ENCODE data around the gene PLEKHJ1.

The PLEKHJ1 gene

DNA sequence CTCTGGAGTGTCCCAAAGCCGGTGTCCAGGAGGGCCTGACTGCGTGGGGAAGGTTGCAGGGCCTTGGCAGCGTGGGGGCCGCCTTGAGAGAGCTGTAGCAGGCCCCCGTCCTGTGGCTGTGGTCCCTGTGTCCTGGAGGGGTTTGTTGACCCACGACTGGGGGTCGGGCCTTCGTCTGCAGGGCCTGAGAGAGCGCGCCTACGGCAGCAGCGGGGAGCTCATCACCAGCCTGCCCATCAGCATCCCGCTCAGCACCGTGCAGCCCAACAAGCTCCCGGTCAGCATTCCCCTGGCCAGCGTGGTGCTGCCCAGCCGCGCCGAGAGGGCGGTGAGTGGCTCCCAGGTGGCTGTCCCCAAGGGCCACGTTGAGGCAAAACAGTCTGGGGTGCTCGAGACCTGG is 18.5 kb downstream of the PLEKHJ1 start:
- H3K27me3 ChIP-seq: no peaks in the 10 kb centered on the region
- no peaks in the 10 kb centered on the region for H3K9me3 ChIP-seq
- TF ChIP-seq, protein P1, sequence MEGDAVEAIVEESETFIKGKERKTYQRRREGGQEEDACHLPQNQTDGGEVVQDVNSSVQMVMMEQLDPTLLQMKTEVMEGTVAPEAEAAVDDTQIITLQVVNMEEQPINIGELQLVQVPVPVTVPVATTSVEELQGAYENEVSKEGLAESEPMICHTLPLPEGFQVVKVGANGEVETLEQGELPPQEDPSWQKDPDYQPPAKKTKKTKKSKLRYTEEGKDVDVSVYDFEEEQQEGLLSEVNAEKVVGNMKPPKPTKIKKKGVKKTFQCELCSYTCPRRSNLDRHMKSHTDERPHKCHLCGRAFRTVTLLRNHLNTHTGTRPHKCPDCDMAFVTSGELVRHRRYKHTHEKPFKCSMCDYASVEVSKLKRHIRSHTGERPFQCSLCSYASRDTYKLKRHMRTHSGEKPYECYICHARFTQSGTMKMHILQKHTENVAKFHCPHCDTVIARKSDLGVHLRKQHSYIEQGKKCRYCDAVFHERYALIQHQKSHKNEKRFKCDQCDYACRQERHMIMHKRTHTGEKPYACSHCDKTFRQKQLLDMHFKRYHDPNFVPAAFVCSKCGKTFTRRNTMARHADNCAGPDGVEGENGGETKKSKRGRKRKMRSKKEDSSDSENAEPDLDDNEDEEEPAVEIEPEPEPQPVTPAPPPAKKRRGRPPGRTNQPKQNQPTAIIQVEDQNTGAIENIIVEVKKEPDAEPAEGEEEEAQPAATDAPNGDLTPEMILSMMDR (IDR thresholded peaks at IDR 0.05; ENCODE audit: low read depth, low read length): no peak
- peaks cover 14% of the 10 kb centered on the region for H3K4me1 ChIP-seq
- no peak for DNase-seq
- no peak overlapping the region for H3K4me3 ChIP-seq (ENCODE audit: low read depth, low read length)
- peaks cover 94% of the 10 kb centered on the region for H3K36me3 ChIP-seq

GRCh38 chr19:2216361-2217225 is 19.5 kb downstream of the PLEKHJ1 start:
- TF ChIP-seq, protein P1 (IDR thresholded peaks at IDR 0.05; ENCODE audit: low read depth, low read length): no peak
- no peak for DNase-seq
- Histone ChIP-seq H3K36me3 (peaks cover 94% of the 10 kb centered on the region), H3K27me3 (no peaks in the 10 kb centered on the region), H3K4me3 (ENCODE audit: low read depth, low read length) (no peak overlapping the region), H3K4me1 (peaks cover 12% of the 10 kb centered on the region), H3K9me3 (no peaks in the 10 kb centered on the region)

GRCh38 chr19:2215281-2215751 is 20.8 kb downstream of the PLEKHJ1 start:
- Histone ChIP-seq H3K36me3 (peaks cover 95% of the 10 kb centered on the region), H3K4me3 (ENCODE audit: low read depth, low read length) (no peak overlapping the region), H3K9me3 (no peaks in the 10 kb centered on the region), H3K27me3 (no peaks in the 10 kb centered on the region), H3K4me1 (no peaks in the 10 kb centered on the region)
- no peak for DNase-seq
- TF ChIP-seq, protein P1 (IDR thresholded peaks at IDR 0.05; ENCODE audit: low read depth, low read length): no peak

DNA sequence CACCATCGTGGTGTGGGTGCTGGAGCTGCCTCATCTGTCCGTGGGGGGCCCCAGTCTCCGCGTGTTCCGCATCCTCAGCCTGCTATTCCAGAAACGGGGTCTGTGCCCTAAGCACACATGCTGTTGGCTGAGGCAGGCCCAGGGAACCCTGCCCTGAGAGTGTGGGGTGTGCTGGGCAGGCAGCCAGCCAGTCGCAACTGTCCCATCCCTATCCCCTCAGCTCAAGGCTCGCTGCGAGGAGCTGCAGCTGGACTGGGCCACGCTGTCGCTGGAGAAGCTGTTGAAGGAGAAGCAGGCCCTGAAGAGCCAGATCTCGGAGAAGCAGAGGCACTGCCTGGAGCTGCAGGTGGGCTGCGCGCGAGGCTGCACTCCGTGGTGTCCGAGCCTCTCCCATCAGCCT is 21.9 kb downstream of the PLEKHJ1 start:
- no peaks in the 10 kb centered on the region for H3K9me3 ChIP-seq
- H3K4me3 ChIP-seq (ENCODE audit: low read depth, low read length): no peak overlapping the region
- TF ChIP-seq, protein P1 (IDR thresholded peaks at IDR 0.05; ENCODE audit: low read depth, low read length): no peak
- H3K4me1 ChIP-seq: no peaks in the 10 kb centered on the region
- DNase-seq: no peak
- peaks cover 90% of the 10 kb centered on the region for H3K36me3 ChIP-seq
- no peaks in the 10 kb centered on the region for H3K27me3 ChIP-seq

DNA sequence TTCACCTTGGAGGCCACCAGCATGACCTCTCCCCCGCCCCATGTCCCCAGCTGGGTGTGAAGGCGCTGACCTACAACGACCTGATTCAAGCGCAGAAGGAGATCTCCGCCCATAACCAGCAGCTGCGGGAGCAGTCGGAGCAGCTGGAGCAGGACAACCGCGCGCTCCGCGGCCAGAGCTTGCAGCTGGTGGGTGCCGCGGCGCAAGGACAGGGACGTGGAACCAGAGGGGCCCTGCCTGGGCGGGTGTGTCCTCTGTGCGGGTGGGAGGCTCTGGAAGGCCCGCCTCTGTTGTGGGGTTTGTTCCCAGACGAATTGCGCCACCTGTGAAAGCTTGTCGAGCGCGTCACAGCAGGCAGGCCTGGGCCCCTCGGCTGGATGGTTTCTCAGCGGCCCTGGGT is 22.3 kb downstream of the PLEKHJ1 start:
- peak; percentile 38 for DNase-seq
- Histone ChIP-seq H3K9me3 (no peaks in the 10 kb centered on the region), H3K4me3 (ENCODE audit: low read depth, low read length) (no peak overlapping the region), H3K36me3 (peaks cover 86% of the 10 kb centered on the region), H3K27me3 (no peaks in the 10 kb centered on the region), H3K4me1 (no peaks in the 10 kb centered on the region; the same call in 1 of the 2 replicates)
- TF ChIP-seq, protein P1 (IDR thresholded peaks at IDR 0.05; ENCODE audit: low read depth, low read length): no peak
